NB4 (cell line): Measurements from ENCODE around the gene LIPF.

Source experiments
- DNase-seq: peaks from one replicate; pipeline ENCODE4 v3.0.0; 2010; ENCODE audit warnings: low read depth
- H3K4me3 ChIP-seq: one replicate; pipeline ENCODE4 v1.5.1; 2011; ENCODE audit warnings: mild to moderate bottlenecking, low read depth, low read length, moderate library complexity
- CTCF ChIP-seq: IDR thresholded peaks from one replicate; pipeline ENCODE4 v1.5.1; 2012; ENCODE audit warnings: low read depth, low read length
- MYC ChIP-seq: IDR thresholded peaks from 2 replicates; pipeline ENCODE4 v1.6.1; 2011; ENCODE audit warnings: low read depth, low read length
- POLR2A ChIP-seq: IDR thresholded peaks from 2 replicates; pipeline ENCODE4 v1.6.1; 2011; ENCODE audit warnings: mild to moderate bottlenecking; ENCODE audit not compliant: insufficient read length; ENCODE audit errors: extremely low read depth
- TF ChIP-seq, protein P1 (sequence below): IDR thresholded peaks from 2 replicates; pipeline ENCODE4 v1.6.1; 2011; ENCODE audit warnings: low read depth, low read length

LIPF gene

GRCh38 chr10:88623835-88624234 lies 40.4 kb upstream of the LIPF start:
- TF ChIP-seq CTCF = no peak
- TF ChIP-seq, protein P1, sequence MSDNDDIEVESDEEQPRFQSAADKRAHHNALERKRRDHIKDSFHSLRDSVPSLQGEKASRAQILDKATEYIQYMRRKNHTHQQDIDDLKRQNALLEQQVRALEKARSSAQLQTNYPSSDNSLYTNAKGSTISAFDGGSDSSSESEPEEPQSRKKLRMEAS = no peak
- H3K4me3 ChIP-seq = no peak overlapping the region
- DNase-seq = no peak

- TF ChIP-seq, protein P1 = no peak
- TF ChIP-seq CTCF (no peak), MYC (no peak), POLR2A (no peak)
- no peak overlapping the region for H3K4me3 ChIP-seq
- DNase-seq = no peak
These were observed 39.4 kb upstream of the LIPF start for GRCh38 chr10:88624840-88625239.

- no peak overlapping the region for H3K4me3 ChIP-seq
- no peak for DNase-seq
These were observed 24.1 kb upstream of the LIPF start for GRCh38 chr10:88640186-88640585.

DNA sequence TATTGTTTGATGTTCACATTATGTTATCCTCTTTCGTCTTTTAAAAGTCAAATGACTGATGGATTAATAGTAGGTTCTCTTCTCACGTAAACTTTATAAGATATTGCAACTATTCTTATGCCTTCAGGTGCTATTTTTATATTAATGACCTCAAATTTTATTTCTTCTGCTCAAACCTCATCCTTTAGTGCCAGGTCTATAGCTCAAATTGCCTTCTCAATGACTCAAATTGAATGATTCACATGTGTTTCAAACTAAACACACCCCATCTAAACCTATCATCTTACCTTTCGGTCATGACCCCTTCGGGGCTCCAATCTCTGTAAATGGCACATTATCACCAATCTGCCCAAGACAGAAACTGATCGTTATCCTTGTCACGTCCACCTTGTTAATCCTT lies 22.0 kb upstream of the LIPF start:
- DNase-seq = no peak
- H3K4me3 ChIP-seq = no peak overlapping the region
- no peak for TF ChIP-seq POLR2A
- TF ChIP-seq MYC = no peak
- TF ChIP-seq, protein P1 = no peak
- no peak for TF ChIP-seq CTCF

More at GRCh38 chr10:88640186-88640585, 24.1 kb upstream of the LIPF start:
- TF ChIP-seq POLR2A (no peak), CTCF (no peak), MYC (no peak)
- TF ChIP-seq, protein P1 = no peak

GRCh38 chr10:88642963-88643362 lies 21.3 kb upstream of the LIPF start:
- TF ChIP-seq CTCF (no peak), MYC (no peak), POLR2A (no peak)
- TF ChIP-seq, protein P1 = no peak
- peak; percentile 54 for DNase-seq
- H3K4me3 ChIP-seq = no peak overlapping the region

DNA sequence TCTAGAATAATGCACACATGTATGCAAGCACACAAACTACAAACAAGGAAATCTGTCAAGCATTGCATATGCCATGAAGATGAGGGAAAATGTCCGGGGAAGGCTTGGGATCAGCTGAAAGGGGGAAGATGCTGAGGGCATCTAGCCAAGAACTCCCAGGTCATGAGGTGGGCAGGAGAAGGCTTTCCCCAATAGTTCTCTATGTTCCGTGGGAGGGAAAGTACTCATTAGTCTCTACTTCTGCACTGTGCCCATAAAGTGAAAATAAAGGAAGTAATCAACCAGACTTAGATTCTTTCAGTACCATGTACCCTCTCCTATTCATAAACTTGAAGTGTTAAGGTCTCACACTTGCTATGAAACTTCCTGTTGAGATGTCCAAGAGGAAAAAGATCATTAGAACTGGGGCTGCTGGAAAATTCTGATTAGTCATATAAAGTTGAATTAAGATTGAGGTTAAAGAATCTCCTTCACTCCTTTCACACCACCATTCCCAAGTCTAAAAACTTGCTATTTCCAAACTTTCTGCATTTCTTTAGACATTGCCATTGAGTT lies 17.1 kb upstream of the LIPF start:
- TF ChIP-seq POLR2A (no peak), CTCF (no peak), MYC (no peak)
- TF ChIP-seq, protein P1 = no peak
- peak; percentile 17 for DNase-seq
- H3K4me3 ChIP-seq = no peak overlapping the region
